ENCODE measurements around the gene SPG11.

SPG11 gene

DNA sequence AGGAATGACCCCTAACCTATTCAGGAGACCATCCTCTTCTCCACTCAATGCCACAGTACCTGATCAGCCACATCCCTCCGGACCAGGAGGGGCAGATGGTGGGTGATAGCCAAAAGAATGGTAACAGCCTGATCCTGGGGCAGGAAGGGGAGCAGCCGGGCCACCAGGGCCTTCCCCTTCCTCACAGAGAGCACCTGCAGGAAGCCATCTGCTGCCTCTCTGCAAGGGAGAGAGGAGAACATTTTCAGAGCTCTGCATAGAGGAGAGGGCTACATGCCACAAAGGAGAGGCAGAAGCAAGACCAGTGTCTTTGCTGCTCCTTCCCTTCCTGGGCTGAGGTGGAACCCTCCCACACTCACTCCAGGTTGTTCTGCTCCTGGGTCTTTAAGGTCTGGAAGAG lies 5.5 kb upstream of the SPG11 start:
- TF ChIP-seq JUND (IDR thresholded peaks at IDR 0.05; ENCODE audit: low read depth): no peak
- in situ Hi-C loops (cut with HindIII; ENCODE audit: low pct_unique_long_range_greater_than_20kb, low sequenced_read_pairs): no loop called here
- DNase-seq (ENCODE audit: low read depth in 1 of 2, low spot score in 1 of 2): no peak

DNA sequence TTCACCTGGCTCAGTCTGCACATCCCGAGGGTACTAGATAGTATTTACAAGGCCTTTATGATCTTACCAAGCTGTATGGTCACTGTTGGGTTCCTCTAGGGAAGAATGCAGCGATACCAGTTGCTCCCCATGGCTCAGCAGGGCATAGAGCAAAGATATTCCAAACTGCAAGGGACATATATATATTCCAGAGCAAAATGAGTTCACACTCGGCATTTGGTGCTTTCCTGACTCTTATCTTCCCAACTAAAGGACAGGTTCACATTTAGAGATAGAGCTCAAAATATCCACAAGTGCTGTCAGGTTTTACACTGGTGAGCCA lies 3.5 kb upstream of the SPG11 start:
- no peak for TF ChIP-seq JUND (IDR thresholded peaks at IDR 0.05; ENCODE audit: low read depth)
- in situ Hi-C loops (cut with HindIII; ENCODE audit: low pct_unique_long_range_greater_than_20kb, low sequenced_read_pairs): no loop called here
- peak in 1 of 2 experiments; percentile 9 for DNase-seq (ENCODE audit: low read depth in 1 of 2, low spot score in 1 of 2)

DNA sequence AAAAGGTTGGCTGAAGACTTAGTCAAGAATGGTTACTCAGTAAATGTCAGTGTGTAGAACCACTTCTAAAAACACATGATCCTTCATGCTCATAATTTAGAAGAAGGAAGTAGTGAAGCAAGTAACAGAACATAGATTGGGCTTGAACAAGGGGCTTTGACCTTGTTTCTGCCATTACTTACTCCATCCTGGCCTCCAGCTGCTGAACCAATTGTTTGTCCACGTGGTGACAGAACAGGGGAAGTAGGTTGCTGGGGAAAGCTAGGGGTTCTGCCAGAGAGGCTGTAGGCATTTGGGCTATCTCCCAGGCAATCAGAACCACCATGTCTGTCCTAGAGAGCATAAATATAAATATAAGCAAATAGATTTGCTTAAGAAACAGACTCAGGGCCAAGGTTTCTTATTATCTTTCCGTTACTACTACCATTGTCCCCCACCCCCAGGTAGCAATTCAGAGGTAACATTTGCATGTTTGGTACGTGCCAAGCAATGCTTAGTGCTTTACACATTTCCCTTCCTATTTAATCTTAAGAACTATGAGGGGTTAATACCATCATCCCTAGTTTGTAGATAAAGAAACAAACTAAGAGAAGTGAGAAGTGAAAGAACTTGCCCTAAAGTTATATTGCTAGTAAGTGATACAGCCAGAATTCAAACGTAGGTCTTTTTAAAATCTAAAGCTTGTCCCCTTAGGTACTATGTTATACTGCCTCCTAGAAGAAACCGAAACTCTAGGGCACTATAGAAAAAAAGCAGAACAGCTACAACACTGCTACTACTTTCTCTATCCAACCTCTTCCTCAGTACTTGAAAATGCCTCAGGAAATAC lies 3.0 kb upstream of the SPG11 start:
- no peak for DNase-seq (ENCODE audit: low read depth in 1 of 2, low spot score in 1 of 2)
- TF ChIP-seq JUND (IDR thresholded peaks at IDR 0.05; ENCODE audit: low read depth): no peak
- in situ Hi-C loops (cut with HindIII; ENCODE audit: low pct_unique_long_range_greater_than_20kb, low sequenced_read_pairs): no loop called here

DNA sequence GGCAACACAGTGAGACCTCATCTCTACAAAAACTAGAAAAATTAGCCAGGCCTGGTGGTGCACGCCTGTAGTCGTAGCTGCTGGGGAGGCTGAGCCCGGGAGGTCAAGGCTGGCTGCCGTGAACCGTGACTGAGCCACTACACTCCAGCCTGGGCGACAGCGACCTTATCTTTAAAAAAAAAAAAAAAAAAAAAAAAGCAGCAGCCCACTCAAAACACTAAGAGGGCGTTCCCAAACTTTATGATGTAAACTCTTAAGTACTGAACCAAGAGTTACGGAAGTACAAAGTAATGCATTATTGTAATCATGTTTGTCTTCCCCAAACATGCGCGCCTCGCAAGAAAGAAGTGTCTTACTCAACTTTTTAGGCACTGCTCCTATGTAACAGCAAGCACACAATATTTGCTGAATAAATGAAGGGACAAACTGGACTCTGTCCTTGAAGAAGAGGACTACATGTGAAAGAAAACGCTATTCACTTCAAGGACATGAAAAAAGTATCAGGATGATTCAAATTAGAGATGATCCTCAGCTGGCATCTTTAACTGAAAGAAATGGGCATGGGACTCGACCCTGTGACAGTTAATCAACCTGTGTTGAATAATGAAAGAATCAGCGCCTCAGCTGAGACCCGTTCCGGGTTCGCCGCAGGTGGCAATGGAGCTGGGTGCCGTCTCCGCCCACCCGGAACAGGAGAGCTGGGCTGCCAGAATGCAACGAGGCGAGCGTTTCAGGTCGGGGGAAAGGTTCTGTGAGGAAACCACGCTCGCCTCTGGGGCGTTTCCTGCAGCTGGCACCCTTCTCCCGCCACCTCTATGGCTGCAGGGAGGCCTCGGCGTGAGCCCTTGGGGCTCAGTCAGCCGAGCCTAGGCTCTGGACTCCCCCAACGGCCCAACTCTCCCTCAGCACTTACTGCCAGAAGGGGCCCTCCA lies 718 bp downstream of the SPG11 start:
- in situ Hi-C loops (cut with HindIII; ENCODE audit: low pct_unique_long_range_greater_than_20kb, low sequenced_read_pairs): no loop called here
- DNase-seq (ENCODE audit: low read depth in 1 of 2, low spot score in 1 of 2): peak in 1 of 2 experiments; percentile 80
- TF ChIP-seq JUND (IDR thresholded peaks at IDR 0.05; ENCODE audit: low read depth): no peak

DNA sequence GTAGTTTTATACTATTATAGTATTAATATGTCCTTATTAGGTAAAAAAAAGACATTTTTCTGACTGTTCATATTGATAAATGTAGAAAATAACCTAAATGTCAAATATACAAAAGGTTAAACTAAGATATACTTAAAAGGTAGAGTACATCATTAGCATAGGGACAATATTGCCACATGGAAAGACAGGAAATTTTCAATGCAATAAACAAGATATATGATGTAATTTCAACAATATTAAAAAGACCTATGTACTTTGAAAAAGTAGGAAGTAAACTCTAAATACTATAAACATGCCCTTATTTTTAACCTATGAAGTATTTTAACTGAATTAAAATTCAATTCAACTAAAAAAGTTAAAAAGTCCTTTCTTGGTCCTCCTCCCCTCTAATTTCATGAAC lies 1.9 kb downstream of the SPG11 start:
- in situ Hi-C loops (cut with HindIII; ENCODE audit: low pct_unique_long_range_greater_than_20kb, low sequenced_read_pairs): no loop called here
- DNase-seq (ENCODE audit: low read depth in 1 of 2, low spot score in 1 of 2): no peak
- TF ChIP-seq JUND (IDR thresholded peaks at IDR 0.05; ENCODE audit: low read depth): no peak

DNA sequence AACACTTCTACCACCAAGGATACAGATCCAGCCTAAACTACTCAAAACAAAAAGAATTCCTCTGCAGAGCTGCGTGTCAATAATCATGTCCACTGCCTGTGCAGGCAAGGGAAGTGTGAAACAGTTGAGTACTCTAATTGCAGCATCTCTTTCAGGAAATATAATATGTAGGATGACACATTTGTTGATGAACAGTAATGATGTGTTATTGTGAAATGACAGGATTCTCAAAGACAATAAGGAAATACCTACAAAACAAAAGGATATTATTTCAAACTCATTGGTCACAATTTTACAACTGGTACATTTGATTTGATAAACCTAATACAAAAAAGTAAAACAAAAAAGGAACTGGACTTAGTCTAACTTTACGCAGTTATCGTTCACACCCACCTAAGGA lies 4.4 kb downstream of the SPG11 start:
- no peak for DNase-seq (ENCODE audit: low read depth in 1 of 2, low spot score in 1 of 2)
- in situ Hi-C loops (cut with HindIII; ENCODE audit: low pct_unique_long_range_greater_than_20kb, low sequenced_read_pairs): no loop called here
- no peak for TF ChIP-seq JUND (IDR thresholded peaks at IDR 0.05; ENCODE audit: low read depth)

DNA sequence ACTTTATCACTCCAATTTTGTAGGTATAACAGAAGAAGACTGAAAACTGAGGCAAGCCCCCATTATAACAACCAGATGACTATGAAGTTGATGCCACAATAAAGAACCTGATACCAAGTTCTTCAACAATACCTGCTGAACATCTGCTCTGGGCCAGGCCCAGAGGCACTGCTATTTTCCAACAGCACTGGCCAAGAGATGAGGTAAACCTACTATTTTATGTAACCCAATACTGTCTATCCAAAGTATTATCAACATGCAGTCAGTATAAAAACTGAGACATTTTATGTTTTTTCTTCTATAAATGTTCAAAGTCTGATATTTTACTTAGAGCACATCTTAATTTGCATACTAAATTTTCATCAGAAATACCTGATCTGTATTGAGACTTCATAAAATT lies 6.1 kb downstream of the SPG11 start:
- in situ Hi-C loops (cut with HindIII; ENCODE audit: low pct_unique_long_range_greater_than_20kb, low sequenced_read_pairs): no loop called here
- no peak for DNase-seq (ENCODE audit: low read depth in 1 of 2, low spot score in 1 of 2)
- no peak for TF ChIP-seq JUND (IDR thresholded peaks at IDR 0.05; ENCODE audit: low read depth)

DNA sequence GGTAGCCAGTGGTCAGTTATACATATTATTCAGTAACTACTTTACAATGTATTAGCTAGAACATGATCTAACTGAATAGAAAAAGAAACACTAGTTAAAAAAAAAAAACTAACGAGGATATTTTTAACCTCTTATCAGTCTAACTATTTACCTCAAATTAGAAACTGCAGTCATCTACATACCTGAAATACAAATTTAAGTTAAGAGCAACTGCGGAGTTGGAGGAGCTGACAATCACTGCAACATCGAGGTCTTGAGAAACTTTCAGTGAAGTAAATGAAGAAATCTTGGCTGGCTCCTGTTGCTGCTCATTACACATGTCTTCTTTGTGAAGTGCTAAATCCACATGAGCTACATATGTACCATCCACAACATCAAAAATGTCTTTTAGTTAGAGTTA lies 6.5 kb downstream of the SPG11 start:
- DNase-seq (ENCODE audit: low read depth in 1 of 2, low spot score in 1 of 2): no peak
- TF ChIP-seq JUND (IDR thresholded peaks at IDR 0.05; ENCODE audit: low read depth): no peak
- in situ Hi-C loops (cut with HindIII; ENCODE audit: low pct_unique_long_range_greater_than_20kb, low sequenced_read_pairs): no loop called here

DNA sequence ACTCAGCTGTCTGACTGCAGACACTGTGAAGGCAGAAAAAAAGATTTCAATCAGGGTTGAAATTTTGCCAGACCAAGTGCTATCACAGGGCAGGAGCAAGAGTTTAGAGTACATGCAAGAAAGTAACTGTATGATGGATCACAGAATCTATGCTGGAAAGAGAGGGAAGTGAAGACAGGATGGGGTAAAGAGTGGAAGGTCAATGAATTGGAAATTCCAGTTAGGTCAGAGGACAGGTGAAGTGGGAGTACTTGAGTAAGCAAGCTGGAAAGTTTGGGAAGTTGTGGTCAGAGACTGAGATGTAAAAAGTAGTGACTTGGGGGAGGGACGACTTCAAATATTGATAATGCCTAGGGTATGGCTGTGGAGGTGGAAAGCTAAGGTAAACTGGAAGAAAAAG lies 7.2 kb downstream of the SPG11 start:
- no peak for TF ChIP-seq JUND (IDR thresholded peaks at IDR 0.05; ENCODE audit: low read depth)
- no peak for DNase-seq (ENCODE audit: low read depth in 1 of 2, low spot score in 1 of 2)
- in situ Hi-C loops (cut with HindIII; ENCODE audit: low pct_unique_long_range_greater_than_20kb, low sequenced_read_pairs): no loop called here

DNA sequence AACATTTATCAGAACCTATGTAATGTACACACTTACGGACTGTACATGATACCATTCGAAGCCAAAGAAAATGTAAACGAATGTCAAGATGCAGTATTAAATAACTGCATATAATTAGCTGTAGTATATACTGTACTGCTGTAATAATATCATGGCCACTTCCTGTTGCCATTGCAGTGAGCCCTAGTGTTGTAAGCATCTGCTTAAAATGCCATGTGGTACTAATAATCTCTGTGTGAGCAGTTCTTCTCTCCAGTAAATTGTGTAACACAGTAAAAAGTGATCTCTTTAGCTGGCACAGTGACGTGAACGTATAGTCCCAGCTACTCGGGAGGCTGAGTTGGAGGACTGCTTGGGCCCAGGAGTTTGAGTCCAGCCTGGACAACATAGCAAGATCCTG lies 8.6 kb downstream of the SPG11 start:
- no peak for TF ChIP-seq JUND (IDR thresholded peaks at IDR 0.05; ENCODE audit: low read depth)
- no peak for DNase-seq (ENCODE audit: low read depth in 1 of 2, low spot score in 1 of 2)
- in situ Hi-C loops (cut with HindIII; ENCODE audit: low pct_unique_long_range_greater_than_20kb, low sequenced_read_pairs): no loop called here

DNA sequence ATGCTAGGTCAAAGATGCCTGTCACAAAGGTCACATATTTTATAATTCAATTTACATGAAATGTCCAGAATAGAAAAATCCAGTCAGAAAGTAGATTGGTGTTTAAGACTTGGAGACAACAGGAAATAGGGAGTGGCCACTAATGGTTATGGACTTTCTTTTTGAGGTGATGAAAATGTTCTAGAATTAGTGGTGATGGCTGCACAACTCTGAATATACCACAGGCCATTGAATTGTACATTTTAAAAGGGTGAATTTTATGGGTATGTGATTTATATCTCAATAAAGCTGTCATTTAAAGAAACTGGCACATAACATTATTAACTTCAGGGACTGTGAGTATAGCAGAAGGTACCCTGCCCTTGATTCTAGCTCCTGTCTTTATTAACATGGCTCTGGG lies 15.8 kb downstream of the SPG11 start:
- in situ Hi-C loops (cut with HindIII; ENCODE audit: low pct_unique_long_range_greater_than_20kb, low sequenced_read_pairs): no loop called here
- no peak for DNase-seq (ENCODE audit: low read depth in 1 of 2, low spot score in 1 of 2)
- no peak for TF ChIP-seq JUND (IDR thresholded peaks at IDR 0.05; ENCODE audit: low read depth)

DNA sequence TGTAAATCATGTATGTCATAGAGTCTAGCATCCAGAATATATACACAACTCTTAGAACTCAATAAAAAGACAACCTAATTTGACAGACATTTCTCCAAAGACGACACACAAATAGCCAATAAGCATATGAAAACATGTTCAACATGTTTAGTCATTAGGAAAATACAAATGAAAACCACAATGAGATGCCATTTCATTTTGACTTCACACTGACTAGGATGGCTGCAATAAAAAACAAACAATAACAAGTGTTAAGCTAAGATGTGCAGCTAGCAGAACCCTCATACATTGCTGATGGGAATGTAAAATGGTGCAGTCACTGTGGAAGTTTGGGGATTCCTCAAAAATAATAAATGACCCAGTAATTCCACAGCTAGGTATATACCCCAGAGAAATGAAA lies 16.4 kb downstream of the SPG11 start:
- DNase-seq (ENCODE audit: low read depth in 1 of 2, low spot score in 1 of 2): no peak
- no peak for TF ChIP-seq JUND (IDR thresholded peaks at IDR 0.05; ENCODE audit: low read depth)
- in situ Hi-C loops (cut with HindIII; ENCODE audit: low pct_unique_long_range_greater_than_20kb, low sequenced_read_pairs): no loop called here

DNA sequence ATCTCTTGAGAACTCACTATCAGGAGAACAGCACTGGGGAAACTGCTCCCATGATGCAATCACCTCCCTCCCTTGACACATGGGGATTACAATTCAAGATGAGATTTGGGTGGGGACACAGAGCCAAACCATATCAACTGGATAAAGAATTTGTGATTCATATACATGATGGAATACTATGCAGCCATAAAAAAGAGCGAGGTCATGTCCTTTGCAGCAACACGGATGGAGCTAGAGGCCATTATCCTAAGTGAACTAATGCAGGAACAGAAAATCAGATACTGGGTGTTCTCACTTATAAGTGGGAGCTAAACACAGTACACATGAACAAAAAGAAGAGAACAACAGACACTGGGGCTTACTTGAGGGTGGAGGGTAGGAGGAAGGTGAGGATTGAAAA lies 17.0 kb downstream of the SPG11 start:
- no peak for TF ChIP-seq JUND (IDR thresholded peaks at IDR 0.05; ENCODE audit: low read depth)
- DNase-seq (ENCODE audit: low read depth in 1 of 2, low spot score in 1 of 2): no peak
- in situ Hi-C loops (cut with HindIII; ENCODE audit: low pct_unique_long_range_greater_than_20kb, low sequenced_read_pairs): no loop called here

All from T47D (cell line).